GM12878 (cell line): ENCODE data around the gene RETREG1. TPM values are rescaled to one million over a fixed set of nuclear protein-coding genes. Genes with fewer than 3 reads are reported as not detected.

ENCODE experiments used
- ATAC-seq: fragments of 200-7000 bp; cut with Tn5 transposase; 3 replicates; pipeline ENCODE4 v1.9.1; 2020; ENCODE audit warnings: mild to moderate bottlenecking, moderate library complexity
- BruUV-seq: library from RNA; stranded (reverse); fragments of 400-500 nt; replicated peaks from 2 replicates; lab custom pipeline; 2021; lab: Mats Ljungman, UMichigan
- CTCF ChIA-PET: fragments of 300-600 bp; sonication (Branson Sonifier 250); formaldehyde crosslinking; extraction: SDS; loops from one replicate; lab custom pipeline; 2021; ENCODE audit warnings: inconsistent platforms; lab: Yijun Ruan, JAX
- POLR2A ChIA-PET: fragments of 350-600 bp; formaldehyde crosslinking; extraction: SDS; loops from one replicate; lab custom pipeline; 2021; ENCODE audit warnings: inconsistent platforms; lab: Charles Lee
- RAD21 ChIA-PET: fragments of 300-600 bp; sonication (Branson Sonifier 250); formaldehyde crosslinking; loops from one replicate; lab custom pipeline; 2023; ENCODE audit warnings: antibody characterized with exemption; ENCODE audit not compliant: unreplicated experiment; lab: Charles Lee
- SMC1A ChIA-PET: fragments of 300-600 bp; sonication (Branson Sonifier 250); formaldehyde crosslinking; loops from one replicate; lab custom pipeline; 2023; ENCODE audit not compliant: unreplicated experiment, uncharacterized antibody; lab: Charles Lee
- DNase-seq: peaks from one replicate; pipeline ENCODE4 v3.0.0-alpha.2; 2011; ENCODE audit warnings: low read depth, low spot score
- FAIRE-seq: peaks from 3 replicates; lab custom pipeline; 2011; peaks lifted over from hg19 to GRCh38; lab: Jason Lieb, UNC
- H2AFZ ChIP-seq: 2 replicates; pipeline ENCODE4 v1.6.0; 2011; ENCODE audit warnings: low read depth, low read length, control low read depth; ENCODE audit not compliant: control insufficient read depth
- H3K27ac ChIP-seq: 2 replicates; pipeline ENCODE4 v1.5.1; 2011; ENCODE audit warnings: control low read depth; ENCODE audit not compliant: control insufficient read depth, insufficient read depth
- H3K27me3 ChIP-seq, 2 experiments: replicated peaks in 1 of 2; 2 replicates each; pipeline versions ENCODE4 v1.6.0 to v1.6.1; 2011; ENCODE audit warnings: low read length in 1 of 2; ENCODE audit not compliant: control insufficient read depth in 2 of 2, insufficient read depth in 2 of 2
- H3K36me3 ChIP-seq, 2 experiments: 2 replicates each; pipeline ENCODE4 v1.5.1; 2011; ENCODE audit warnings: low read length in 1 of 2; ENCODE audit not compliant: control insufficient read depth in 2 of 2, insufficient read depth in 2 of 2
- H3K4me1 ChIP-seq: 2 replicates; pipeline ENCODE4 v1.6.1; 2011; ENCODE audit warnings: mild to moderate bottlenecking, low read length, moderate library complexity, mixed read lengths; ENCODE audit not compliant: control insufficient read depth, insufficient read depth
- H3K4me2 ChIP-seq: 2 replicates; pipeline ENCODE4 v1.6.0; 2011; ENCODE audit warnings: control low read depth; ENCODE audit not compliant: control insufficient read depth, insufficient read depth
- H3K4me3 ChIP-seq: fragments of 200-600 bp; sonication (generic); 2 replicates; pipeline ENCODE4 v1.5.1; 2016
- H3K79me2 ChIP-seq: 2 replicates; pipeline ENCODE4 v1.6.0; 2011; ENCODE audit warnings: low read length; ENCODE audit not compliant: control insufficient read depth, insufficient read depth
- H3K9ac ChIP-seq: 2 replicates; pipeline ENCODE4 v1.8.0; 2011; ENCODE audit warnings: low read length, control low read depth, mixed read lengths; ENCODE audit not compliant: control insufficient read depth, insufficient read depth
- H3K9me3 ChIP-seq: replicated peaks from 3 replicates; pipeline ENCODE4 v1.5.1; 2011; ENCODE audit warnings: mild to moderate bottlenecking, low read length; ENCODE audit not compliant: control insufficient read depth, insufficient read depth
- H4K20me1 ChIP-seq: 2 replicates; pipeline ENCODE4 v1.6.0; 2011; ENCODE audit not compliant: control insufficient read depth, insufficient read depth
- ASH2L ChIP-seq: fragments of 300-600, 200-600 bp; sonication (generic); IDR thresholded peaks from 2 replicates; pipeline ENCODE4 v1.6.1; 2017; ENCODE audit warnings: low read depth, mild to moderate bottlenecking, borderline replicate concordance
- MEF2B ChIP-seq: fragments of 450-650 bp; IDR thresholded peaks from 2 replicates; pipeline ENCODE4 v1.6.1; 2018; ENCODE audit warnings: mild to moderate bottlenecking, moderate library complexity; ENCODE audit not compliant: partially characterized antibody, poor library complexity, severe bottlenecking
- NFYB ChIP-seq: IDR thresholded peaks from 2 replicates; pipeline ENCODE4 v1.6.1; 2011; ENCODE audit warnings: low read depth, mild to moderate bottlenecking, low read length, improper control_type of control experiment, moderate library complexity; ENCODE audit not compliant: insufficient read depth
- NR2F1 ChIP-seq: fragments of 450-650 bp; conservative IDR thresholded peaks from 2 replicates; pipeline ENCODE4 v1.6.1; 2017; ENCODE audit warnings: mild to moderate bottlenecking
- POLR2AphosphoS2 ChIP-seq: IDR thresholded peaks from 2 replicates; pipeline ENCODE4 v1.6.1; 2011; ENCODE audit warnings: low read depth, mild to moderate bottlenecking, low read length, improper control_type of control experiment, moderate library complexity
- POLR2AphosphoS5 ChIP-seq: IDR thresholded peaks from 2 replicates; pipeline ENCODE4 v1.6.1; 2011; ENCODE audit warnings: mild to moderate bottlenecking, low read length, inconsistent platforms
- RAD21 ChIP-seq: IDR thresholded peaks from 2 replicates; pipeline ENCODE4 v1.6.1; 2011; ENCODE audit warnings: mild to moderate bottlenecking, low read depth, low read length, moderate library complexity; ENCODE audit not compliant: insufficient read depth
- SMAD1 ChIP-seq: fragments of 450-650 bp; IDR thresholded peaks from 2 replicates; pipeline ENCODE4 v1.6.1; 2018; ENCODE audit warnings: mild to moderate bottlenecking, low read depth; ENCODE audit not compliant: partially characterized antibody
- SPI1 ChIP-seq: IDR thresholded peaks from 2 replicates; pipeline ENCODE4 v1.6.1; 2011; ENCODE audit warnings: low read depth, mild to moderate bottlenecking, low read length, moderate library complexity, borderline replicate concordance; ENCODE audit not compliant: insufficient read depth
- SREBF2 ChIP-seq: IDR thresholded peaks from 2 replicates; pipeline ENCODE4 v1.6.1; 2012; ENCODE audit warnings: mild to moderate bottlenecking, low read length
- TBL1XR1 ChIP-seq: IDR thresholded peaks from 2 replicates; pipeline ENCODE4 v1.6.1; 2012; ENCODE audit warnings: low read depth, low read length, improper control_type of control experiment
- ZSCAN29 ChIP-seq: fragments of 450-650 bp; IDR thresholded peaks from 2 replicates; pipeline ENCODE4 v1.6.1; 2017; ENCODE audit warnings: mild to moderate bottlenecking, moderate library complexity
- WGBS: methylation state at CpG from one replicate; pipeline ENCODE4 v1.1.6; 2016; ENCODE audit warnings: low lambda C conversion rate; ENCODE audit not compliant: insufficient replicate concordance, insufficient coverage; ENCODE audit errors: missing lambda C conversion rate; 5-methylcytosine and 5-hydroxymethylcytosine counted together
- in situ Hi-C: fragments of 300-500 bp; cut with MboI; formaldehyde crosslinking; loops from 9 replicates; pipeline ENCODE4 v1.14.3; 2018; ENCODE audit warnings: mixed read lengths
- intact Hi-C: fragments of 100-400 bp; cut with micrococcal nuclease; formaldehyde crosslinking; loops from one replicate; pipeline ENCODE4 v1.14.2; 2022; ENCODE audit not compliant: unreplicated experiment
- polyA plus RNA-seq, 11 experiments: library from polyadenylated mRNA; depleted of rRNA in 4 of 11; unstranded in 6 of 11; stranded (reverse) in 5 of 11; fragments of >200 nt; fragmentation: Nextera tagmentation in 4 of 11; fragmentation: Illumina TruSeq in 1 of 11; extraction: Ambion mirVana in 4 of 11; extraction: Trizol in 1 of 11; gene quantifications; 1 replicate in 1 of 11; 2 replicates in 10 of 11; pipeline versions ENCODE4 v1.2.1 to v1.2.3, GENCODE V29; 2011 to 2016; ENCODE audit warnings: inconsistent platforms in 2 of 11, missing spikeins in 2 of 11, low read depth in 1 of 11
- total RNA-seq, 4 experiments: library from RNA; depleted of rRNA in 3 of 4; stranded (reverse); fragments of >200 nt in 3 of 4; fragmentation: Illumina TruSeq in 1 of 4; extraction: Trizol in 1 of 4; gene quantifications; 2 replicates each; pipeline versions ENCODE4 v1.2.1 to v1.2.3, GENCODE V29; 2013 to 2021
- TF ChIP-seq, protein P1 (sequence below): fragments of 450-650 bp; IDR thresholded peaks from 2 replicates; pipeline ENCODE4 v1.6.1; 2016; ENCODE audit warnings: mild to moderate bottlenecking
- TF ChIP-seq, protein P2 (sequence below): IDR thresholded peaks from 2 replicates; pipeline ENCODE4 v1.6.1; 2011; ENCODE audit warnings: borderline replicate concordance, low read depth, mild to moderate bottlenecking, moderate library complexity, mixed read lengths, low read length; ENCODE audit not compliant: insufficient read depth; ENCODE audit errors: extremely low read length
- TF ChIP-seq, protein P3 (sequence below): fragments of 450-650 bp; IDR thresholded peaks from 2 replicates; pipeline ENCODE4 v1.6.1; 2017; ENCODE audit warnings: antibody characterized with exemption, mild to moderate bottlenecking, moderate library complexity

Gene RETREG1
- total and polyA plus RNA-seq, 10 of the 15 experiments (the other 5 are each of a cell fraction or from before 2014, with no cell fraction given) = 3.9 to 8.9 (median 6.4) TPM

DNA sequence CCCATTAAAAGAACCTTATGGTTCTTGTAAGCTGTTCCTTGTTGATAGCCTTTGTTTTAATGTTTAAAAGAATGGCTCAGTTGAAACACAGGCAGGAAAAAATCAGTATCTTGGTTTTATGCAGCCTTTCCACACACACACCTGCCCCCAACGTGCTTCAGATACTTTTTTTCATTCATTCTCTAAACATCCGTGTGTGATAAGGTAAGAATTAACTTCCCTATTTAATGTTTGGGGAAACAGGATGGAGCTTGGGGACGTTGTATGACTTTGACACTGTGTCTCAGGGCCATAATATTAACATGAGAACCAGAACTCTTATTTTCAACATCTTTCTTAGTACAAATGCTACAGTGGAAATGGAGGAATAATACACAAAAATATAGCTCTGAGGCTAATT lies 145.4 kb downstream of the RETREG1 start:
- H3K79me2 ChIP-seq = peaks cover 26% of the 10 kb centered on the region

More for the DNA sequence above, 145.4 kb downstream of the RETREG1 start:
- WGBS = 52% methylated on average over 3 of the region's 3 CpGs
- ChIA-PET CTCF (interaction anchor here (0.6 to 2.1 kb wide), 2 partner anchors 15 to 20 kb away, joined by 3 to 14 read pairs; no protein-coding TSS in a partner anchor), RAD21 (interaction anchor here (1.2 kb wide), 1 partner anchor 15 kb away, joined by 4 read pairs; no protein-coding TSS in a partner anchor), SMC1A (interaction anchor here (0.9 to 1.7 kb wide), 4 partner anchors 11 to 79 kb away, joined by 4 to 8 read pairs (median 6); no protein-coding TSS in a partner anchor), POLR2A (interaction anchor here (0.7 to 1.4 kb wide), 2 partner anchors 14 to 382 kb away, joined by 3 read pairs; no protein-coding TSS in a partner anchor)
- TF ChIP-seq NFYB (no peak), ZSCAN29 (no peak), SMAD1 (no peak), MEF2B (no peak), ASH2L (no peak), POLR2AphosphoS5 (no peak), TBL1XR1 (no peak), SPI1 (no peak), RAD21 (no peak), SREBF2 (no peak), NR2F1 (no peak), POLR2AphosphoS2 (no peak)
- TF ChIP-seq, protein P1, sequence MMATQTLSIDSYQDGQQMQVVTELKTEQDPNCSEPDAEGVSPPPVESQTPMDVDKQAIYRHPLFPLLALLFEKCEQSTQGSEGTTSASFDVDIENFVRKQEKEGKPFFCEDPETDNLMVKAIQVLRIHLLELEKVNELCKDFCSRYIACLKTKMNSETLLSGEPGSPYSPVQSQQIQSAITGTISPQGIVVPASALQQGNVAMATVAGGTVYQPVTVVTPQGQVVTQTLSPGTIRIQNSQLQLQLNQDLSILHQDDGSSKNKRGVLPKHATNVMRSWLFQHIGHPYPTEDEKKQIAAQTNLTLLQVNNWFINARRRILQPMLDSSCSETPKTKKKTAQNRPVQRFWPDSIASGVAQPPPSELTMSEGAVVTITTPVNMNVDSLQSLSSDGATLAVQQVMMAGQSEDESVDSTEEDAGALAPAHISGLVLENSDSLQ = no peak
- TF ChIP-seq, protein P2, sequence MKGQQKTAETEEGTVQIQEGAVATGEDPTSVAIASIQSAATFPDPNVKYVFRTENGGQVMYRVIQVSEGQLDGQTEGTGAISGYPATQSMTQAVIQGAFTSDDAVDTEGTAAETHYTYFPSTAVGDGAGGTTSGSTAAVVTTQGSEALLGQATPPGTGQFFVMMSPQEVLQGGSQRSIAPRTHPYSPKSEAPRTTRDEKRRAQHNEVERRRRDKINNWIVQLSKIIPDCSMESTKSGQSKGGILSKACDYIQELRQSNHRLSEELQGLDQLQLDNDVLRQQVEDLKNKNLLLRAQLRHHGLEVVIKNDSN = no peak
- TF ChIP-seq, protein P3, sequence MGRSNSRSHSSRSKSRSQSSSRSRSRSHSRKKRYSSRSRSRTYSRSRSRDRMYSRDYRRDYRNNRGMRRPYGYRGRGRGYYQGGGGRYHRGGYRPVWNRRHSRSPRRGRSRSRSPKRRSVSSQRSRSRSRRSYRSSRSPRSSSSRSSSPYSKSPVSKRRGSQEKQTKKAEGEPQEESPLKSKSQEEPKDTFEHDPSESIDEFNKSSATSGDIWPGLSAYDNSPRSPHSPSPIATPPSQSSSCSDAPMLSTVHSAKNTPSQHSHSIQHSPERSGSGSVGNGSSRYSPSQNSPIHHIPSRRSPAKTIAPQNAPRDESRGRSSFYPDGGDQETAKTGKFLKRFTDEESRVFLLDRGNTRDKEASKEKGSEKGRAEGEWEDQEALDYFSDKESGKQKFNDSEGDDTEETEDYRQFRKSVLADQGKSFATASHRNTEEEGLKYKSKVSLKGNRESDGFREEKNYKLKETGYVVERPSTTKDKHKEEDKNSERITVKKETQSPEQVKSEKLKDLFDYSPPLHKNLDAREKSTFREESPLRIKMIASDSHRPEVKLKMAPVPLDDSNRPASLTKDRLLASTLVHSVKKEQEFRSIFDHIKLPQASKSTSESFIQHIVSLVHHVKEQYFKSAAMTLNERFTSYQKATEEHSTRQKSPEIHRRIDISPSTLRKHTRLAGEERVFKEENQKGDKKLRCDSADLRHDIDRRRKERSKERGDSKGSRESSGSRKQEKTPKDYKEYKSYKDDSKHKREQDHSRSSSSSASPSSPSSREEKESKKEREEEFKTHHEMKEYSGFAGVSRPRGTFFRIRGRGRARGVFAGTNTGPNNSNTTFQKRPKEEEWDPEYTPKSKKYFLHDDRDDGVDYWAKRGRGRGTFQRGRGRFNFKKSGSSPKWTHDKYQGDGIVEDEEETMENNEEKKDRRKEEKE = no peak
- Histone ChIP-seq H3K9me3 (no peaks in the 10 kb centered on the region), H3K36me3 (no peaks in the 10 kb centered on the region), H3K9ac (no peak overlapping the region), H3K4me3 (no peak overlapping the region), H3K4me2 (no peak overlapping the region), H2AFZ (no peak overlapping the region), H3K27me3 (no peaks in the 10 kb centered on the region), H3K4me1 (peaks cover 14% of the 10 kb centered on the region), H4K20me1 (no peaks in the 10 kb centered on the region), H3K27ac (no peak overlapping the region)
- no TSS peak for BruUV-seq
- no peak for DNase-seq
- no peak for ATAC-seq
- intact Hi-C loops = no loop called here
- no peak for FAIRE-seq
- in situ Hi-C loops = loop anchor here (25.0 kb wide), 1 partner anchor 1759 kb away; no protein-coding TSS in a partner anchor
